DOHH2 (cell line): ENCODE results near the gene RAD52.

Source experiments
- H3F3A ChIP-seq: fragments of 200-600 bp; sonication (generic), shearing (Covaris generic); 2 replicates; pipeline ENCODE4 v1.6.0; 2016; ENCODE audit warnings: antibody characterized with exemption, mild to moderate bottlenecking; ENCODE audit not compliant: control insufficient read depth, insufficient read depth
- H3K27ac ChIP-seq: fragments of 200-600 bp; sonication (generic); 2 replicates; pipeline ENCODE4 v1.5.1; 2014; ENCODE audit warnings: low read depth, mild to moderate bottlenecking, low read length, moderate library complexity
- H3K27me3 ChIP-seq: fragments of 200-600 bp; sonication (generic); 2 replicates; pipeline ENCODE4 v1.6.1; 2014; ENCODE audit warnings: mild to moderate bottlenecking, low read length, mixed read lengths; ENCODE audit not compliant: control insufficient read depth
- H3K36me3 ChIP-seq: fragments of 200-600 bp; sonication (generic); 2 replicates; pipeline ENCODE4 v1.6.1; 2014; ENCODE audit warnings: mild to moderate bottlenecking, low read length, moderate library complexity, mixed read lengths; ENCODE audit not compliant: control insufficient read depth
- H3K4me1 ChIP-seq: fragments of 200-600 bp; sonication (generic); 2 replicates; pipeline ENCODE4 v1.6.1; 2014; ENCODE audit warnings: mild to moderate bottlenecking, low read length, mixed read lengths; ENCODE audit not compliant: control insufficient read depth
- H3K4me2 ChIP-seq: fragments of 200-600 bp; sonication (generic); 2 replicates; pipeline ENCODE4 v1.6.0; 2014; ENCODE audit warnings: mild to moderate bottlenecking, low read length, moderate library complexity
- H3K4me3 ChIP-seq: fragments of 200-600 bp; sonication (generic); 2 replicates; pipeline ENCODE4 v1.5.1; 2014; ENCODE audit warnings: mild to moderate bottlenecking, low read length, mixed read lengths
- H3K79me2 ChIP-seq: fragments of 200-600 bp; sonication (generic); 2 replicates; pipeline ENCODE4 v1.6.1; 2014; ENCODE audit warnings: mild to moderate bottlenecking, low read length, mixed read lengths; ENCODE audit not compliant: control insufficient read depth
- H3K9me2 ChIP-seq: fragments of 200-600 bp; sonication (generic); replicated peaks from 2 replicates; pipeline ENCODE4 v1.6.1; 2014; ENCODE audit warnings: mild to moderate bottlenecking, low read length, mixed read lengths; ENCODE audit not compliant: control insufficient read depth
- H3K9me3 ChIP-seq: fragments of 200-600 bp; sonication (generic); 2 replicates; pipeline ENCODE4 v1.6.1; 2014; ENCODE audit warnings: antibody characterized with exemption, low read length, mixed read lengths; ENCODE audit not compliant: control insufficient read depth, insufficient read depth
- H4K20me1 ChIP-seq: fragments of 200-600 bp; sonication (generic); 2 replicates; pipeline ENCODE4 v1.6.0; 2014; ENCODE audit warnings: low read depth, mild to moderate bottlenecking, antibody characterized with exemption, low read length, moderate library complexity; ENCODE audit not compliant: control insufficient read depth, insufficient read depth
- EZH2phosphoT487 ChIP-seq: fragments of 200-600 bp; sonication (generic); IDR thresholded peaks from 2 replicates; pipeline ENCODE4 v1.6.1; 2017; ENCODE audit warnings: borderline replicate concordance, mild to moderate bottlenecking, antibody characterized with exemption, low read length, moderate library complexity, mixed read lengths
- TF ChIP-seq, protein P1 (sequence below): fragments of 200-600 bp; sonication (generic); IDR thresholded peaks from one replicate; pipeline ENCODE4 v1.5.1; 2014; ENCODE audit warnings: antibody characterized with exemption, mild to moderate bottlenecking, low read depth, low read length; ENCODE audit not compliant: poor library complexity, severe bottlenecking

RAD52 gene

DNA sequence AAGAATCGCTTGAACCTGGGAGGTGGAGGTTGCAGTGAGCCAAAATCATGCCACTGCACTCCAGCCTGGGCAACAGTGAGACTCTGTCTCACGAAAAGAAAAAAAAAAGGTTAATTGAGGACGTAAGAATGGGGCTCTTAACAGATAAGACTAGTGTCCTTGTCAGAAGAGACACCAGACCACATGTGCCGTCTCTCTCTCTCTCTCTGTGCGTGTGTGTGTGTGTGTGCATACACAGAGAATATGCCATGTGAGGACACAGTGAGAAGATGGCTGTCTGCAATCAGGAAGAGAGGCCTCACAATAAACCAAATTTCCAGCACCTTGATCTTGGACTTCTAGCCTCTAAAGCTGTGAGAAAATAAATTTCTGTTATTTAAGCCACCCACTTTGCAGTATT is 29.9 kb upstream of the RAD52 start:
- no peaks in the 10 kb centered on the region for H3K79me2 ChIP-seq
- H3K9me2 ChIP-seq, result no peaks in the 10 kb centered on the region
- H3F3A ChIP-seq, result no peaks in the 10 kb centered on the region
- H3K27me3 ChIP-seq, result no peaks in the 10 kb centered on the region
- no peak for TF ChIP-seq EZH2phosphoT487
- TF ChIP-seq, protein P1, sequence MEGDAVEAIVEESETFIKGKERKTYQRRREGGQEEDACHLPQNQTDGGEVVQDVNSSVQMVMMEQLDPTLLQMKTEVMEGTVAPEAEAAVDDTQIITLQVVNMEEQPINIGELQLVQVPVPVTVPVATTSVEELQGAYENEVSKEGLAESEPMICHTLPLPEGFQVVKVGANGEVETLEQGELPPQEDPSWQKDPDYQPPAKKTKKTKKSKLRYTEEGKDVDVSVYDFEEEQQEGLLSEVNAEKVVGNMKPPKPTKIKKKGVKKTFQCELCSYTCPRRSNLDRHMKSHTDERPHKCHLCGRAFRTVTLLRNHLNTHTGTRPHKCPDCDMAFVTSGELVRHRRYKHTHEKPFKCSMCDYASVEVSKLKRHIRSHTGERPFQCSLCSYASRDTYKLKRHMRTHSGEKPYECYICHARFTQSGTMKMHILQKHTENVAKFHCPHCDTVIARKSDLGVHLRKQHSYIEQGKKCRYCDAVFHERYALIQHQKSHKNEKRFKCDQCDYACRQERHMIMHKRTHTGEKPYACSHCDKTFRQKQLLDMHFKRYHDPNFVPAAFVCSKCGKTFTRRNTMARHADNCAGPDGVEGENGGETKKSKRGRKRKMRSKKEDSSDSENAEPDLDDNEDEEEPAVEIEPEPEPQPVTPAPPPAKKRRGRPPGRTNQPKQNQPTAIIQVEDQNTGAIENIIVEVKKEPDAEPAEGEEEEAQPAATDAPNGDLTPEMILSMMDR, result no peak
- H3K36me3 ChIP-seq, result no peaks in the 10 kb centered on the region
- no peaks in the 10 kb centered on the region for H4K20me1 ChIP-seq
- H3K27ac ChIP-seq, result no peak overlapping the region
- H3K9me3 ChIP-seq, result no peaks in the 10 kb centered on the region
- H3K4me2 ChIP-seq, result no peak overlapping the region
- H3K4me1 ChIP-seq, result no peaks in the 10 kb centered on the region
- no peak overlapping the region for H3K4me3 ChIP-seq

DNA sequence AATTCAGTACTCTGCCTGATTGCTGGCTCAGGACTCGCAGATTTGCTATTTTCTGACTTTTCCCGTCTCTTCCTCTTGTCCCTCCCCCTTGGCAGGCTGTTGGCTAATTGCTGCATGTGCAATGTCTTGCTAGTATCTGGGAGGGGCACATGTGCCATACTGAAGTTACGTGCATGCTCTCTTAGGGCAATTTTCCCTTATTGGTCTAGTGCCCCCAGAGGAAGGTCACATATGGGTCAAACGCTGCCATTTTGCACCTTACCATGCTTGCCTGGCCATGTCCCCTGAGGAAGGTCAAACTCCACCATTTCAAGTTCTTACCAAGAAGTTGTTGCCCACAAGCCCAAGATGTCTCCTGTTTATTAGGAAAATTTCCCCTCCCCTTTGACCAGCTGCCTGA is 27.7 kb upstream of the RAD52 start:
- no peak overlapping the region for H3K27ac ChIP-seq
- no peaks in the 10 kb centered on the region for H3K9me2 ChIP-seq
- H3K9me3 ChIP-seq, result no peaks in the 10 kb centered on the region
- no peaks in the 10 kb centered on the region for H3K27me3 ChIP-seq
- no peaks in the 10 kb centered on the region for H4K20me1 ChIP-seq
- no peak overlapping the region for H3K4me3 ChIP-seq
- no peak overlapping the region for H3K4me2 ChIP-seq
- H3K79me2 ChIP-seq, result no peaks in the 10 kb centered on the region
- H3K4me1 ChIP-seq, result no peaks in the 10 kb centered on the region
- TF ChIP-seq EZH2phosphoT487, result no peak
- TF ChIP-seq, protein P1, result no peak
- no peaks in the 10 kb centered on the region for H3F3A ChIP-seq
- no peaks in the 10 kb centered on the region for H3K36me3 ChIP-seq

GRCh38 chr12:976644-977043 is 27.1 kb upstream of the RAD52 start:
- Histone ChIP-seq H3K36me3 (no peaks in the 10 kb centered on the region), H3K4me2 (no peak overlapping the region), H3K79me2 (no peaks in the 10 kb centered on the region), H3K4me1 (no peaks in the 10 kb centered on the region), H4K20me1 (no peaks in the 10 kb centered on the region), H3K27me3 (no peaks in the 10 kb centered on the region), H3K9me3 (no peaks in the 10 kb centered on the region), H3K27ac (no peak overlapping the region), H3F3A (no peaks in the 10 kb centered on the region), H3K9me2 (no peaks in the 10 kb centered on the region), H3K4me3 (no peak overlapping the region)
- TF ChIP-seq, protein P1, result no peak
- no peak for TF ChIP-seq EZH2phosphoT487

- TF ChIP-seq, protein P1, result no peak
- TF ChIP-seq EZH2phosphoT487, result no peak
- Histone ChIP-seq H3K27ac (no peak overlapping the region), H3K9me3 (no peaks in the 10 kb centered on the region), H3K4me2 (no peak overlapping the region), H3K79me2 (no peaks in the 10 kb centered on the region), H3K27me3 (no peaks in the 10 kb centered on the region), H3K4me1 (no peaks in the 10 kb centered on the region), H3K9me2 (no peaks in the 10 kb centered on the region), H4K20me1 (no peaks in the 10 kb centered on the region), H3F3A (no peaks in the 10 kb centered on the region), H3K36me3 (no peaks in the 10 kb centered on the region), H3K4me3 (no peak overlapping the region)
Observed at GRCh38 chr12:974271-974862, 24.9 kb upstream of the RAD52 start.
